Activated CD4-positive, alpha-beta T cell treated with anti-CD3 and anti-CD28 coated beads, Interleukin-2, amount 50 U/mL, for 1 hour (primary cell): ENCODE results near the gene PIK3R4.

Experiments used
- DNase-seq: peaks from one replicate; pipeline ENCODE4 v3.0.0-alpha.2; 2020

The PIK3R4 gene

GRCh38 chr3:130687327-130687726 lies 59.3 kb downstream of the PIK3R4 start:
- no peak for DNase-seq

GRCh38 chr3:130686833-130687232 lies 59.8 kb downstream of the PIK3R4 start:
- DNase-seq = no peak

GRCh38 chr3:130682131-130682530 lies 64.5 kb downstream of the PIK3R4 start:
- no peak for DNase-seq

GRCh38 chr3:130679218-130679617 lies 67.4 kb downstream of the PIK3R4 start:
- no peak for DNase-seq

GRCh38 chr3:130677343-130677742 lies 69.3 kb downstream of the PIK3R4 start:
- DNase-seq = no peak

- no peak for DNase-seq
Observed at GRCh38 chr3:130671545-130672312, 74.9 kb downstream of the PIK3R4 start.

GRCh38 chr3:130669740-130670139 lies 76.9 kb downstream of the PIK3R4 start:
- DNase-seq = no peak

- DNase-seq = no peak
Observed at GRCh38 chr3:130663092-130663491, 83.5 kb downstream of the PIK3R4 start.

GRCh38 chr3:130662501-130662996 lies 84.1 kb downstream of the PIK3R4 start:
- DNase-seq = no peak

GRCh38 chr3:130661140-130661891 lies 85.3 kb downstream of the PIK3R4 start:
- DNase-seq = no peak

- no peak for DNase-seq
Observed at GRCh38 chr3:130659911-130660310, 86.7 kb downstream of the PIK3R4 start.

GRCh38 chr3:130658678-130659077 lies 88.0 kb downstream of the PIK3R4 start:
- DNase-seq = no peak

- DNase-seq = no peak
Observed at GRCh38 chr3:130656627-130657026, 90.0 kb downstream of the PIK3R4 start.

- DNase-seq = no peak
Observed at GRCh38 chr3:130654921-130655320, 91.7 kb downstream of the PIK3R4 start.

GRCh38 chr3:130654091-130654490 lies 92.5 kb downstream of the PIK3R4 start:
- DNase-seq = no peak

- no peak for DNase-seq
Observed at GRCh38 chr3:130649061-130649654, 97.5 kb downstream of the PIK3R4 start.

GRCh38 chr3:130648293-130648692 lies 98.3 kb downstream of the PIK3R4 start:
- DNase-seq = no peak

GRCh38 chr3:130645261-130645660 lies 101.4 kb downstream of the PIK3R4 start:
- no peak for DNase-seq

- DNase-seq = no peak
Observed at GRCh38 chr3:130644628-130645253, 101.9 kb downstream of the PIK3R4 start.

GRCh38 chr3:130640027-130640426 lies 106.6 kb downstream of the PIK3R4 start:
- no peak for DNase-seq

GRCh38 chr3:130636480-130637234 lies 110.0 kb downstream of the PIK3R4 start:
- DNase-seq = no peak

GRCh38 chr3:130635978-130636377 lies 110.7 kb downstream of the PIK3R4 start:
- DNase-seq = no peak

GRCh38 chr3:130635285-130635684 lies 111.3 kb downstream of the PIK3R4 start:
- DNase-seq = no peak
